ENCODE measurements around the gene CDC42BPA. TPM values are rescaled to one million over a fixed set of nuclear protein-coding genes. Genes with fewer than 3 reads are reported as not detected.

CDC42BPA gene
- total and polyA plus RNA-seq, 2 donors from 2014 or later = 11.2 to 60.7 TPM

GRCh38 chr1:227322376-227322775, 4.1 kb upstream of the CDC42BPA start:
- no peak overlapping the region for H3K9ac ChIP-seq (ENCODE audit: low read length in 3 of 3)
- DNase-seq = no peak
- H3K4me3 ChIP-seq (ENCODE audit: low read length in 3 of 3) = no peak overlapping the region
- no peaks in the 10 kb centered on the region for H3K36me3 ChIP-seq (ENCODE audit: control insufficient read depth in 2 of 3, insufficient read depth in 3 of 3, low read length in 3 of 3)
- H3K9me3 ChIP-seq (ENCODE audit: control insufficient read depth in 2 of 3, insufficient read depth in 1 of 3, low read length in 3 of 3) = no peaks in the 10 kb centered on the region
- H3K27me3 ChIP-seq (ENCODE audit: control insufficient read depth, insufficient read depth, low read length) = no peaks in the 10 kb centered on the region
- H3K4me1 ChIP-seq (ENCODE audit: control insufficient read depth in 2 of 3, insufficient read depth in 2 of 3, low read depth in 1 of 3, low read length in 3 of 3) = peaks cover 0 to 9% (median 2%) of the 10 kb centered on the region in 3 donors
- TF ChIP-seq CTCF (IDR thresholded peaks at IDR 0.05; ENCODE audit: borderline replicate concordance, extremely low read depth, insufficient read depth) = no peak
- intact Hi-C loops (cut with DNase I) = no loop called here
- H3K27ac ChIP-seq (ENCODE audit: low read depth in 2 of 2, low read length in 2 of 2) = no peak overlapping the region
- no peak for FAIRE-seq

- no peak for TF ChIP-seq CTCF (IDR thresholded peaks at IDR 0.05; ENCODE audit: borderline replicate concordance, extremely low read depth, insufficient read depth)
- intact Hi-C loops (cut with DNase I) = no loop called here
- no peak overlapping the region for H3K4me3 ChIP-seq (ENCODE audit: low read length in 3 of 3)
- no peaks in the 10 kb centered on the region for H3K9me3 ChIP-seq (ENCODE audit: control insufficient read depth in 2 of 3, insufficient read depth in 1 of 3, low read length in 3 of 3)
- H3K36me3 ChIP-seq (ENCODE audit: control insufficient read depth in 2 of 3, insufficient read depth in 3 of 3, low read length in 3 of 3) = no peaks in the 10 kb centered on the region
- H3K27ac ChIP-seq (ENCODE audit: low read depth in 2 of 2, low read length in 2 of 2) = peak overlapping the region in 1 of 2 donors; percentile 12
- H3K4me1 ChIP-seq (ENCODE audit: control insufficient read depth in 2 of 3, insufficient read depth in 2 of 3, low read depth in 1 of 3, low read length in 3 of 3) = peaks cover 0 to 9% (median 2%) of the 10 kb centered on the region in 3 donors
- FAIRE-seq (no peak), DNase-seq (no peak)
- H3K9ac ChIP-seq (ENCODE audit: low read length in 3 of 3) = no peak overlapping the region
- no peaks in the 10 kb centered on the region for H3K27me3 ChIP-seq (ENCODE audit: control insufficient read depth, insufficient read depth, low read length)
Observed at GRCh38 chr1:227321035-227321434, 2.7 kb upstream of the CDC42BPA start.

GRCh38 chr1:227320476-227320875, 2.2 kb upstream of the CDC42BPA start:
- FAIRE-seq = no peak
- intact Hi-C loops (cut with DNase I) = no loop called here

More at GRCh38 chr1:227320476-227320875, 2.2 kb upstream of the CDC42BPA start:
- peaks cover 0 to 9% (median 2%) of the 10 kb centered on the region in 3 donors for H3K4me1 ChIP-seq (ENCODE audit: control insufficient read depth in 2 of 3, insufficient read depth in 2 of 3, low read depth in 1 of 3, low read length in 3 of 3)
- peak overlapping the region in 1 of 2 donors; percentile 12 for H3K27ac ChIP-seq (ENCODE audit: low read depth in 2 of 2, low read length in 2 of 2)
- DNase-seq = peak in 3 of 5 donors; percentile 18 to 70 (median 52)
- no peaks in the 10 kb centered on the region for H3K36me3 ChIP-seq (ENCODE audit: control insufficient read depth in 2 of 3, insufficient read depth in 3 of 3, low read length in 3 of 3)
- no peak overlapping the region for H3K9ac ChIP-seq (ENCODE audit: low read length in 3 of 3)
- no peak for TF ChIP-seq CTCF (IDR thresholded peaks at IDR 0.05; ENCODE audit: borderline replicate concordance, extremely low read depth, insufficient read depth)
- H3K27me3 ChIP-seq (ENCODE audit: control insufficient read depth, insufficient read depth, low read length) = no peaks in the 10 kb centered on the region
- no peak overlapping the region for H3K4me3 ChIP-seq (ENCODE audit: low read length in 3 of 3)
- H3K9me3 ChIP-seq (ENCODE audit: control insufficient read depth in 2 of 3, insufficient read depth in 1 of 3, low read length in 3 of 3) = no peaks in the 10 kb centered on the region
